ENCODE measurements around the gene KCNQ5. TPM values are rescaled to one million over a fixed set of nuclear protein-coding genes. Genes with fewer than 3 reads are reported as not detected.

KCNQ5 gene
- total and polyA plus RNA-seq, 2 of the 8 experiments (the other 6 are each of a cell fraction or from before 2014, with no cell fraction given) = 0.83 to 1.2 TPM

DNA sequence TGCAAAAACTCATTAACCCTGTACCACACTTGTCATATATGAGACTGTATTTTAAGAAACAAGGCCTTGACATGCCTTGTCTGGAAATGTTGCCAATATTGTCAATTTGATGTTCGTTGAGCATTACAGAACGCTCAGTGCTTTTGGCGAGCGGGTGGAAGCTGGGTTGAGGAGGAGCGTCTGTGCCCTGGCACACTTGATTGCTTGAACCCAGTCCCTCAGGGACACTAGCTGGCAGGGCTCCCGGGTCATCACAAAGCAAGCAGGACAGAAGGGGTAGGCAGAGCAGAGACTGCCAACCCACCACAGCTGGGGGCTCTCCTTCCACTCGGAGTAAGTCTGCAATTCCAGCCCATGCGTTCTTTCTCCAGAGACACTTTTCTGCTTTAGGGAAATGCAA is 317.1 kb downstream of the KCNQ5 start:
- H3K18ac ChIP-seq (ENCODE audit: extremely low read depth, low read length) = no peak overlapping the region
- peaks cover 2% of the 10 kb centered on the region; the same call in 1 of the 2 replicates for H3K23me2 ChIP-seq (ENCODE audit: low read depth, low read length)
- H2BK15ac ChIP-seq (ENCODE audit: low read length) = no peak overlapping the region
- no peak overlapping the region for H3K14ac ChIP-seq (ENCODE audit: insufficient read length)
- H2BK12ac ChIP-seq (ENCODE audit: low read depth, low read length) = no peak overlapping the region
- POLR2A ChIA-PET (ENCODE audit: partially characterized antibody) = no interaction called here
- no peak for TF ChIP-seq KDM5A (IDR thresholded peaks at IDR 0.05; ENCODE audit: low read length)
- no peak for TF ChIP-seq CHD1 (IDR thresholded peaks at IDR 0.05; ENCODE audit: low read depth, low read length)
- TF ChIP-seq PHF8 (conservative IDR thresholded peaks at IDR 0.05; ENCODE audit: low read depth, low read length) = no peak
- TF ChIP-seq ASH2L (IDR thresholded peaks at IDR 0.05; ENCODE audit: low read length) = no peak
- TF ChIP-seq CHD2 (IDR thresholded peaks at IDR 0.05; ENCODE audit: low read length) = no peak
- TF ChIP-seq JUN (IDR thresholded peaks at IDR 0.05; ENCODE audit: low read depth, low read length) = no peak
- TF ChIP-seq MAFK (IDR thresholded peaks at IDR 0.05; ENCODE audit: low read depth, low read length) = no peak
- no peak for TF ChIP-seq RFX5 (IDR thresholded peaks at IDR 0.05; ENCODE audit: borderline replicate concordance, low read depth, low read length)
- no peak overlapping the region for H3K4me2 ChIP-seq (ENCODE audit: insufficient read depth in 1 of 2, low read depth in 2 of 2, low read length in 2 of 2)
- 96% methylated on average over 8 of the region's 8 CpGs; no CpG with 5 or more reads in 1 of the 2 experiments for WGBS, 2 experiments (ENCODE audit: extremely low coverage in 1 of 2, insufficient coverage in 1 of 2, insufficient read length in 1 of 2, insufficient replicate concordance in 2 of 2, low coverage in 1 of 2, low lambda C conversion rate in 2 of 2, missing lambda C conversion rate in 1 of 2)
- H3K79me1 ChIP-seq (ENCODE audit: low read depth, low read length) = no peaks in the 10 kb centered on the region
- no peak overlapping the region for H3K4ac ChIP-seq (replicated peaks; ENCODE audit: insufficient read length, low read depth, low read length)
- no peak overlapping the region for H3K4me3 ChIP-seq (ENCODE audit: extremely low read depth in 1 of 4, insufficient read depth in 2 of 4, low read depth in 3 of 4, low read length in 4 of 4)
- H2AK5ac ChIP-seq (ENCODE audit: low read depth, low read length) = no peak overlapping the region
- no peaks in the 10 kb centered on the region for H3K79me2 ChIP-seq (ENCODE audit: control insufficient read depth in 1 of 2, insufficient read depth in 2 of 2, low read length in 2 of 2)
- no peak overlapping the region for H3K27ac ChIP-seq (ENCODE audit: low read depth, low read length)
- no peak overlapping the region for H3K56ac ChIP-seq (replicated peaks; ENCODE audit: insufficient read length, low read depth, low read length)
- no peak overlapping the region for H3K9ac ChIP-seq (replicated peaks in 1 of 4; ENCODE audit: extremely low read depth in 1 of 4, low read depth in 3 of 4, low read length in 3 of 4)
- no peak overlapping the region for H2AFZ ChIP-seq (ENCODE audit: low read length)
- no peaks in the 10 kb centered on the region for H3K4me1 ChIP-seq (replicated peaks in 1 of 4; ENCODE audit: control insufficient read depth in 3 of 4, insufficient read depth in 4 of 4, low read length in 3 of 4)
- H3K36me3 ChIP-seq (ENCODE audit: control insufficient read depth in 2 of 4, insufficient read depth in 4 of 4, low read length in 3 of 4) = no peaks in the 10 kb centered on the region
- no peaks in the 10 kb centered on the region for H4K20me1 ChIP-seq (replicated peaks in 1 of 2; ENCODE audit: control insufficient read depth in 1 of 2, insufficient read depth in 2 of 2, low read length in 2 of 2)
- H2BK5ac ChIP-seq (ENCODE audit: low read depth, low read length) = no peak overlapping the region
- FAIRE-seq = no peak
- no peak overlapping the region for H4K5ac ChIP-seq (ENCODE audit: insufficient read length, low read depth, low read length)
- no peak overlapping the region for H2BK120ac ChIP-seq (replicated peaks; ENCODE audit: low read depth, low read length)
- CTCF ChIA-PET (ENCODE audit: partially characterized antibody) = no interaction called here
- H3K27me3 ChIP-seq (replicated peaks in 1 of 4; ENCODE audit: control insufficient read depth in 3 of 4, extremely low read depth in 1 of 4, insufficient read depth in 3 of 4, low read length in 3 of 4) = no peaks in the 10 kb centered on the region
- H4K8ac ChIP-seq (ENCODE audit: extremely low read depth, insufficient read depth, low read length) = no peak overlapping the region
- DNase-seq (ENCODE audit: low read depth in 1 of 2, low spot score in 2 of 2) = no peak
- no peak overlapping the region for H4K91ac ChIP-seq (replicated peaks; ENCODE audit: insufficient read length, low read length)
- H2BK20ac ChIP-seq (ENCODE audit: low read length) = no peak overlapping the region
- no peak overlapping the region for H3K23ac ChIP-seq (ENCODE audit: insufficient read length)
- H3K9me3 ChIP-seq (ENCODE audit: insufficient read depth in 2 of 2, low read depth in 1 of 2, low read length in 1 of 2) = no peaks in the 10 kb centered on the region

All from H1 (cell line).